Amniotic epithelial cell (primary cell): Measurements from ENCODE around the gene OR10AD1.
"Not testable (repeated sequence)": the region's sequence is repeated elsewhere in the genome, so short reads cannot be mapped to it uniquely, and the experiment has no call there.

Source experiments
- DNase-seq: peaks from one replicate; pipeline ENCODE4 v3.0.0-alpha.2; 2010; ENCODE audit warnings: low read depth

OR10AD1 gene

GRCh38 chr12:48203192-48203591 is at the start of gene OR10AD1:
OR10AD1 (minus strand) TSS chr12:48203292; CDS start chr12:48203292, 0 bp downstream.
- no peak for DNase-seq

- DNase-seq: no peak
Observed at GRCh38 chr12:48247181-48247966, 44.3 kb upstream of the OR10AD1 start.

- peak; percentile 18 for DNase-seq
Observed at GRCh38 chr12:48237162-48237561, 34.1 kb upstream of the OR10AD1 start.

GRCh38 chr12:48235796-48236333 is 32.8 kb upstream of the OR10AD1 start:
- no peak for DNase-seq

- DNase-seq: not testable (repeated sequence)
Observed at GRCh38 chr12:48231169-48231958, 28.3 kb upstream of the OR10AD1 start.

GRCh38 chr12:48224533-48224932 is 21.4 kb upstream of the OR10AD1 start:
- not testable (repeated sequence) for DNase-seq

- no peak for DNase-seq
Observed at GRCh38 chr12:48221645-48222044, 18.6 kb upstream of the OR10AD1 start.

GRCh38 chr12:48220701-48221100 is 17.6 kb upstream of the OR10AD1 start:
- DNase-seq: no peak

- no peak for DNase-seq
Observed at GRCh38 chr12:48219631-48220030, 16.5 kb upstream of the OR10AD1 start.

GRCh38 chr12:48216785-48217184 is 13.7 kb upstream of the OR10AD1 start:
- DNase-seq: peak; percentile 61

GRCh38 chr12:48209495-48209894 is 6.4 kb upstream of the OR10AD1 start:
- DNase-seq: not testable (repeated sequence)

GRCh38 chr12:48202766-48203165 is 326 bp downstream of the OR10AD1 start:
- DNase-seq: no peak

- no peak for DNase-seq
Observed at GRCh38 chr12:48201516-48201915, 1.6 kb downstream of the OR10AD1 start.

GRCh38 chr12:48201091-48201490 is 2.0 kb downstream of the OR10AD1 start:
- DNase-seq: no peak

GRCh38 chr12:48199774-48200221 is 3.3 kb downstream of the OR10AD1 start:
- DNase-seq: peak; percentile 99

- no peak for DNase-seq
Observed at GRCh38 chr12:48198985-48199384, 4.1 kb downstream of the OR10AD1 start.

- DNase-seq: peak; percentile 37
Observed at GRCh38 chr12:48198672-48198971, 4.5 kb downstream of the OR10AD1 start.

GRCh38 chr12:48197971-48198671 is 5.0 kb downstream of the OR10AD1 start:
- peak; percentile 94 for DNase-seq

- peak; percentile 52 for DNase-seq
Observed at GRCh38 chr12:48197549-48197970, 5.5 kb downstream of the OR10AD1 start.

- DNase-seq: peak; percentile 63
Observed at GRCh38 chr12:48194799-48195201, 8.3 kb downstream of the OR10AD1 start.

GRCh38 chr12:48193623-48194022 is 9.5 kb downstream of the OR10AD1 start:
- no peak for DNase-seq

GRCh38 chr12:48192861-48193260 is 10.2 kb downstream of the OR10AD1 start:
- no peak for DNase-seq
